SU-DHL-6 (cell line): Measurements from ENCODE around the gene SLC44A5.

ENCODE experiments used
- H2AFZ ChIP-seq: fragments of 200-600 bp; sonication (generic); 2 replicates; pipeline ENCODE4 v1.6.1; 2014; ENCODE audit warnings: low read depth, mild to moderate bottlenecking, moderate library complexity, mixed read lengths, antibody characterized with exemption, low read length; ENCODE audit not compliant: severe bottlenecking
- H3F3A ChIP-seq: fragments of 200-600 bp; shearing (Covaris generic); 2 replicates; pipeline ENCODE4 v1.6.0; 2016; ENCODE audit warnings: antibody characterized with exemption, mild to moderate bottlenecking; ENCODE audit not compliant: insufficient read depth
- H3K27ac ChIP-seq: fragments of 200-600 bp; sonication (generic); 2 replicates; pipeline ENCODE4 v1.5.1; 2016; ENCODE audit warnings: low read depth, mild to moderate bottlenecking, low read length, moderate library complexity, mixed read lengths
- H3K27me3 ChIP-seq: fragments of 200-600 bp; sonication (generic), shearing (Covaris generic); 2 replicates; pipeline ENCODE4 v1.6.0; 2014; ENCODE audit warnings: mild to moderate bottlenecking, low read length
- H3K36me3 ChIP-seq: fragments of 200-600 bp; sonication (generic); 2 replicates; pipeline ENCODE4 v1.6.1; 2014; ENCODE audit warnings: mild to moderate bottlenecking, low read length, mixed read lengths
- H3K4me2 ChIP-seq: fragments of 300-600, 200-600 bp; shearing (Covaris generic), sonication (generic); 2 replicates; pipeline ENCODE4 v1.6.0; 2014; ENCODE audit warnings: low read length, low read depth, mild to moderate bottlenecking; ENCODE audit not compliant: poor library complexity, severe bottlenecking
- H3K4me3 ChIP-seq: fragments of 200-600 bp; sonication (generic); 2 replicates; pipeline ENCODE4 v1.5.1; 2014; ENCODE audit warnings: antibody characterized with exemption, low read length, mild to moderate bottlenecking, mixed read lengths; ENCODE audit not compliant: insufficient read depth, poor library complexity, severe bottlenecking
- H3K79me2 ChIP-seq: fragments of 200-600 bp; sonication (generic); 2 replicates; pipeline ENCODE4 v1.6.1; 2014; ENCODE audit warnings: mild to moderate bottlenecking, low read length, moderate library complexity; ENCODE audit not compliant: insufficient read depth
- H3K9ac ChIP-seq: fragments of 200-600 bp; sonication (generic); 2 replicates; pipeline ENCODE4 v1.7.0; 2014; ENCODE audit warnings: mild to moderate bottlenecking, low read length
- H3K9me2 ChIP-seq: fragments of 200-600 bp; sonication (generic); replicated peaks from 2 replicates; pipeline ENCODE4 v1.6.1; 2014; ENCODE audit warnings: low read length; ENCODE audit not compliant: insufficient read depth
- H3K9me3 ChIP-seq: fragments of 200-600 bp; sonication (generic); 2 replicates; pipeline ENCODE4 v1.6.1; 2014; ENCODE audit warnings: low read length, mixed read lengths; ENCODE audit not compliant: insufficient read depth
- H4K20me1 ChIP-seq: fragments of 200-600 bp; sonication (generic); 2 replicates; pipeline ENCODE4 v1.6.1; 2014; ENCODE audit warnings: low read depth, mild to moderate bottlenecking, antibody characterized with exemption, low read length, moderate library complexity, mixed read lengths
- CTCF ChIP-seq: fragments of 200-600 bp; sonication (generic); IDR thresholded peaks from one replicate; pipeline ENCODE4 v1.5.1; 2017; ENCODE audit warnings: antibody characterized with exemption, mild to moderate bottlenecking, low read length, moderate library complexity; ENCODE audit not compliant: insufficient read depth, poor library complexity, severe bottlenecking
- EZH2phosphoT487 ChIP-seq: fragments of 200-600 bp; sonication (generic), shearing (Covaris generic); conservative IDR thresholded peaks from 2 replicates; pipeline ENCODE4 v1.6.1; 2018; ENCODE audit warnings: mild to moderate bottlenecking, antibody characterized with exemption, low read length, moderate library complexity, mixed read lengths

The SLC44A5 gene

GRCh38 chr1:75243124-75243523, 367.8 kb downstream of the SLC44A5 start:
- Histone ChIP-seq H3F3A (no peaks in the 10 kb centered on the region), H4K20me1 (no peaks in the 10 kb centered on the region), H3K9me3 (no peaks in the 10 kb centered on the region), H3K27me3 (no peaks in the 10 kb centered on the region), H2AFZ (no peak overlapping the region), H3K4me3 (no peak overlapping the region), H3K36me3 (no peaks in the 10 kb centered on the region), H3K79me2 (no peaks in the 10 kb centered on the region), H3K4me2 (no peak overlapping the region), H3K9ac (no peak overlapping the region), H3K27ac (no peak overlapping the region), H3K9me2 (no peaks in the 10 kb centered on the region)
- TF ChIP-seq CTCF (no peak), EZH2phosphoT487 (no peak)

DNA sequence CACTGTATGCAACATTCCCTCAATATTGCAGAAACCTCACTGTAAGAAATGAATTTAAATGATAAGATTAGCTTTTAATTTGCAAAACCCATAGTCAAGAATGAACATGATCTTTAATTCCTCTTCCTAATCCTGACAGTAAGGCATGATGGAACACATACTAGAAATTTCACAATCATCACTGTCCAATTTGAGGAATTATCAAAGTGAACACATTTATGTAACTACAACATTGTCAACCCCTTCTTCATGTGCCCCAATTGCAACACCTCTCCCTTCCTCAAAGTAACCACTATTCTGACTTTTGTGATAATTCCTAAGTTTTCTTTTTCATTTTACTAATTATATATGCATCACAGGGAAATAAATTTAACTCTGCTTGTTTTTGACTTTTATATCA, 373.6 kb downstream of the SLC44A5 start:
- H3K27ac ChIP-seq = no peak overlapping the region
- no peaks in the 10 kb centered on the region for H3K27me3 ChIP-seq
- H4K20me1 ChIP-seq = no peaks in the 10 kb centered on the region
- no peaks in the 10 kb centered on the region for H3K9me3 ChIP-seq
- no peaks in the 10 kb centered on the region for H3K9me2 ChIP-seq
- no peak overlapping the region for H3K4me2 ChIP-seq
- TF ChIP-seq CTCF (no peak), EZH2phosphoT487 (no peak)
- no peak overlapping the region for H3K4me3 ChIP-seq
- no peaks in the 10 kb centered on the region for H3K79me2 ChIP-seq
- no peaks in the 10 kb centered on the region for H3K36me3 ChIP-seq
- no peaks in the 10 kb centered on the region for H3F3A ChIP-seq
- H2AFZ ChIP-seq = no peak overlapping the region
- no peak overlapping the region for H3K9ac ChIP-seq

- no peaks in the 10 kb centered on the region for H4K20me1 ChIP-seq
- H3K27me3 ChIP-seq = no peaks in the 10 kb centered on the region
- no peak overlapping the region for H3K9ac ChIP-seq
- no peaks in the 10 kb centered on the region for H3K36me3 ChIP-seq
- no peaks in the 10 kb centered on the region for H3K9me2 ChIP-seq
- no peak overlapping the region for H3K4me2 ChIP-seq
- H3F3A ChIP-seq = no peaks in the 10 kb centered on the region
- H3K9me3 ChIP-seq = no peaks in the 10 kb centered on the region
- TF ChIP-seq EZH2phosphoT487 (no peak), CTCF (no peak)
- no peak overlapping the region for H3K4me3 ChIP-seq
- no peaks in the 10 kb centered on the region for H3K79me2 ChIP-seq
- H2AFZ ChIP-seq = no peak overlapping the region
- no peak overlapping the region for H3K27ac ChIP-seq
Measured at GRCh38 chr1:75234562-75234961, 376.4 kb downstream of the SLC44A5 start.
